ENCODE results near the gene DNAH11. TPM values are rescaled to one million over a fixed set of nuclear protein-coding genes. Genes with fewer than 3 reads are reported as not detected.
"Not testable (repeated sequence)": the region's sequence is repeated elsewhere in the genome, so short reads cannot be mapped to it uniquely, and the experiment has no call there.

Gene DNAH11
- total RNA-seq, 1 experiment from 2014 or later: 0.54 TPM

GRCh38 chr7:21923658-21924057, 380.8 kb downstream of the DNAH11 start:
- Histone ChIP-seq H3K27ac (ENCODE audit: low read depth, low read length, poor library complexity, severe bottlenecking) (no peak overlapping the region), H3K4me3 (ENCODE audit: low read depth, low read length, poor library complexity, severe bottlenecking) (no peak overlapping the region), H3K36me3 (ENCODE audit: insufficient read depth, low read length, poor library complexity, severe bottlenecking) (no peaks in the 10 kb centered on the region), H3K27me3 (replicated peaks; ENCODE audit: insufficient read depth, low read depth, low read length, poor library complexity) (peaks cover 5% of the 10 kb centered on the region), H3K4me1 (ENCODE audit: insufficient read depth, low read length, poor library complexity, severe bottlenecking) (peaks cover 15% of the 10 kb centered on the region), H3K9me3 (ENCODE audit: low read depth, low read length, poor library complexity, severe bottlenecking) (no peaks in the 10 kb centered on the region)
- CTCF ChIA-PET: no interaction called here
- POLR2A ChIA-PET (ENCODE audit: low non-redundant PET): interaction anchor here (0.6 kb wide), 1 partner anchor 36 kb away, joined by 3 read pairs; no protein-coding TSS in a partner anchor
- DNase-seq (ENCODE audit: low spot score): peak; percentile 67
- no peak for TF ChIP-seq EZH2 (IDR thresholded peaks at IDR 0.05; ENCODE audit: borderline replicate concordance, low read depth, low read length, poor library complexity, severe bottlenecking)
- TF ChIP-seq, protein P1, sequence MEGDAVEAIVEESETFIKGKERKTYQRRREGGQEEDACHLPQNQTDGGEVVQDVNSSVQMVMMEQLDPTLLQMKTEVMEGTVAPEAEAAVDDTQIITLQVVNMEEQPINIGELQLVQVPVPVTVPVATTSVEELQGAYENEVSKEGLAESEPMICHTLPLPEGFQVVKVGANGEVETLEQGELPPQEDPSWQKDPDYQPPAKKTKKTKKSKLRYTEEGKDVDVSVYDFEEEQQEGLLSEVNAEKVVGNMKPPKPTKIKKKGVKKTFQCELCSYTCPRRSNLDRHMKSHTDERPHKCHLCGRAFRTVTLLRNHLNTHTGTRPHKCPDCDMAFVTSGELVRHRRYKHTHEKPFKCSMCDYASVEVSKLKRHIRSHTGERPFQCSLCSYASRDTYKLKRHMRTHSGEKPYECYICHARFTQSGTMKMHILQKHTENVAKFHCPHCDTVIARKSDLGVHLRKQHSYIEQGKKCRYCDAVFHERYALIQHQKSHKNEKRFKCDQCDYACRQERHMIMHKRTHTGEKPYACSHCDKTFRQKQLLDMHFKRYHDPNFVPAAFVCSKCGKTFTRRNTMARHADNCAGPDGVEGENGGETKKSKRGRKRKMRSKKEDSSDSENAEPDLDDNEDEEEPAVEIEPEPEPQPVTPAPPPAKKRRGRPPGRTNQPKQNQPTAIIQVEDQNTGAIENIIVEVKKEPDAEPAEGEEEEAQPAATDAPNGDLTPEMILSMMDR (conservative IDR thresholded peaks at IDR 0.05; ENCODE audit: low read depth, low read length): no peak
- no TSS peak for BruUV-seq (replicated peaks)
- intact Hi-C loops (cut with micrococcal nuclease; ENCODE audit: unreplicated experiment): no loop called here

- Histone ChIP-seq H3K27me3 (replicated peaks; ENCODE audit: insufficient read depth, low read depth, low read length, poor library complexity) (no peaks in the 10 kb centered on the region), H3K4me1 (ENCODE audit: insufficient read depth, low read length, poor library complexity, severe bottlenecking) (peaks cover 15% of the 10 kb centered on the region), H3K9me3 (ENCODE audit: low read depth, low read length, poor library complexity, severe bottlenecking) (no peaks in the 10 kb centered on the region), H3K36me3 (ENCODE audit: insufficient read depth, low read length, poor library complexity, severe bottlenecking) (no peaks in the 10 kb centered on the region), H3K4me3 (ENCODE audit: low read depth, low read length, poor library complexity, severe bottlenecking) (no peak overlapping the region), H3K27ac (ENCODE audit: low read depth, low read length, poor library complexity, severe bottlenecking) (no peak overlapping the region)
- ChIA-PET CTCF (no interaction called here), POLR2A (ENCODE audit: low non-redundant PET) (no interaction called here)
- BruUV-seq (replicated peaks): no TSS peak
- DNase-seq (ENCODE audit: low spot score): no peak
- TF ChIP-seq, protein P1 (conservative IDR thresholded peaks at IDR 0.05; ENCODE audit: low read depth, low read length): no peak
- TF ChIP-seq EZH2 (IDR thresholded peaks at IDR 0.05; ENCODE audit: borderline replicate concordance, low read depth, low read length, poor library complexity, severe bottlenecking): no peak
- intact Hi-C loops (cut with micrococcal nuclease; ENCODE audit: unreplicated experiment): no loop called here
These were observed 383.6 kb downstream of the DNAH11 start for GRCh38 chr7:21926448-21926847.

- CTCF ChIA-PET: no interaction called here
- Histone ChIP-seq H3K4me1 (ENCODE audit: insufficient read depth, low read length, poor library complexity, severe bottlenecking) (peaks cover 15% of the 10 kb centered on the region), H3K36me3 (ENCODE audit: insufficient read depth, low read length, poor library complexity, severe bottlenecking) (no peaks in the 10 kb centered on the region), H3K27me3 (replicated peaks; ENCODE audit: insufficient read depth, low read depth, low read length, poor library complexity) (no peaks in the 10 kb centered on the region), H3K27ac (ENCODE audit: low read depth, low read length, poor library complexity, severe bottlenecking) (no peak overlapping the region), H3K4me3 (ENCODE audit: low read depth, low read length, poor library complexity, severe bottlenecking) (no peak overlapping the region), H3K9me3 (ENCODE audit: low read depth, low read length, poor library complexity, severe bottlenecking) (no peaks in the 10 kb centered on the region)
- DNase-seq (ENCODE audit: low spot score): no peak
- POLR2A ChIA-PET (ENCODE audit: low non-redundant PET): no interaction called here
- TF ChIP-seq, protein P1 (conservative IDR thresholded peaks at IDR 0.05; ENCODE audit: low read depth, low read length): no peak
- TF ChIP-seq EZH2 (IDR thresholded peaks at IDR 0.05; ENCODE audit: borderline replicate concordance, low read depth, low read length, poor library complexity, severe bottlenecking): no peak
- intact Hi-C loops (cut with micrococcal nuclease; ENCODE audit: unreplicated experiment): no loop called here
- no TSS peak for BruUV-seq (replicated peaks)
These were observed 384.9 kb downstream of the DNAH11 start for GRCh38 chr7:21927693-21928092.

- POLR2A ChIA-PET (ENCODE audit: low non-redundant PET); BruUV-seq (replicated peaks); CTCF ChIA-PET; H3K4me3 ChIP-seq (ENCODE audit: low read depth, low read length, poor library complexity, severe bottlenecking); H3K27ac ChIP-seq (ENCODE audit: low read depth, low read length, poor library complexity, severe bottlenecking); intact Hi-C loops (cut with micrococcal nuclease; ENCODE audit: unreplicated experiment); H3K4me1 ChIP-seq (ENCODE audit: insufficient read depth, low read length, poor library complexity, severe bottlenecking); H3K27me3 ChIP-seq (replicated peaks; ENCODE audit: insufficient read depth, low read depth, low read length, poor library complexity); DNase-seq (ENCODE audit: low spot score): not testable (repeated sequence)
- peaks cover 11% of the 10 kb centered on the region for H3K9me3 ChIP-seq (ENCODE audit: low read depth, low read length, poor library complexity, severe bottlenecking)
- H3K36me3 ChIP-seq (ENCODE audit: insufficient read depth, low read length, poor library complexity, severe bottlenecking): peaks cover 12% of the 10 kb centered on the region
These were observed 390.5 kb downstream of the DNAH11 start for GRCh38 chr7:21933293-21933692.
